ENCODE data around the gene CDKN2D. TPM values are rescaled to one million over a fixed set of nuclear protein-coding genes. Genes with fewer than 3 reads are reported as not detected.

CDKN2D gene
- total RNA-seq, 1 donor from 2014 or later = 6.5 TPM

- H3K27ac Mint-ChIP-seq = peak overlapping the region; percentile 91
- H3K4me3 Mint-ChIP-seq = peak overlapping the region; percentile 90
These were observed 35.7 kb upstream of the CDKN2D start for GRCh38 chr19:10604460-10604980.

GRCh38 chr19:10603873-10604459 lies 35.2 kb upstream of the CDKN2D start:
- Mint-ChIP-seq H3K36me3 (no peaks in the 10 kb centered on the region), H3K27me3 (peaks cover 5% of the 10 kb centered on the region), H3K27ac (peak overlapping the region; percentile 91), H3K9me3 (no peaks in the 10 kb centered on the region), H3K4me3 (peak overlapping the region; percentile 90), H3K4me1 (ENCODE audit: unreplicated experiment) (peaks cover 13% of the 10 kb centered on the region)
- DNase-seq (ENCODE audit: extremely low spot score, unreplicated experiment) = no peak
- TF ChIP-seq CTCF (conservative IDR thresholded peaks at IDR 0.05) = no peak

More at GRCh38 chr19:10604460-10604980, 35.7 kb upstream of the CDKN2D start:
- no peaks in the 10 kb centered on the region for H3K36me3 Mint-ChIP-seq
- H3K27me3 Mint-ChIP-seq = peaks cover 5% of the 10 kb centered on the region
- no peak for TF ChIP-seq CTCF (conservative IDR thresholded peaks at IDR 0.05)
- DNase-seq (ENCODE audit: extremely low spot score, unreplicated experiment) = no peak
- H3K4me1 Mint-ChIP-seq (ENCODE audit: unreplicated experiment) = peaks cover 13% of the 10 kb centered on the region
- no peaks in the 10 kb centered on the region for H3K9me3 Mint-ChIP-seq

GRCh38 chr19:10603084-10603872 lies 34.5 kb upstream of the CDKN2D start:
- peak overlapping the region; percentile 91 for H3K27ac Mint-ChIP-seq
- H3K36me3 Mint-ChIP-seq = no peaks in the 10 kb centered on the region
- H3K4me3 Mint-ChIP-seq = peak overlapping the region; percentile 90
- peaks cover 13% of the 10 kb centered on the region for H3K4me1 Mint-ChIP-seq (ENCODE audit: unreplicated experiment)
- no peak for TF ChIP-seq CTCF (conservative IDR thresholded peaks at IDR 0.05)
- peaks cover 5% of the 10 kb centered on the region for H3K27me3 Mint-ChIP-seq
- DNase-seq (ENCODE audit: extremely low spot score, unreplicated experiment) = no peak
- no peaks in the 10 kb centered on the region for H3K9me3 Mint-ChIP-seq

- Mint-ChIP-seq H3K27ac (peak overlapping the region; percentile 91), H3K4me3 (peak overlapping the region; percentile 90), H3K9me3 (no peaks in the 10 kb centered on the region), H3K4me1 (ENCODE audit: unreplicated experiment) (peaks cover 13% of the 10 kb centered on the region), H3K27me3 (peaks cover 5% of the 10 kb centered on the region), H3K36me3 (no peaks in the 10 kb centered on the region)
- peak; percentile 88 for DNase-seq (ENCODE audit: extremely low spot score, unreplicated experiment)
- TF ChIP-seq CTCF (conservative IDR thresholded peaks at IDR 0.05) = no peak
These were observed 33.7 kb upstream of the CDKN2D start for GRCh38 chr19:10602330-10603083.

- TF ChIP-seq CTCF (conservative IDR thresholded peaks at IDR 0.05) = no peak
- H3K4me1 Mint-ChIP-seq (ENCODE audit: unreplicated experiment) = peaks cover 13% of the 10 kb centered on the region
- H3K36me3 Mint-ChIP-seq = no peaks in the 10 kb centered on the region
- DNase-seq (ENCODE audit: extremely low spot score, unreplicated experiment) = no peak
- H3K9me3 Mint-ChIP-seq = no peaks in the 10 kb centered on the region
- H3K27ac Mint-ChIP-seq = peak overlapping the region; percentile 70
- peak overlapping the region; percentile 88 for H3K4me3 Mint-ChIP-seq
- H3K27me3 Mint-ChIP-seq = peaks cover 5% of the 10 kb centered on the region
These were observed 33.2 kb upstream of the CDKN2D start for GRCh38 chr19:10601999-10602329.

Measured in type B pancreatic cell (in vitro differentiated cells).